Spleen (tissue), 11 donors: ENCODE measurements around the gene DCX. TPM values are rescaled to one million over a fixed set of nuclear protein-coding genes. Genes with fewer than 3 reads are reported as not detected.

Experiments used
- DNase-seq: peaks from one replicate; pipeline ENCODE4 v3.0.0-alpha.2; 2020
- H3K27ac ChIP-seq, 8 donors: fragments of 200-600 bp; sonication (generic) in 7 of 8; 1 replicate in 4 of 8; 2 replicates in 4 of 8; pipeline versions ENCODE4 v1.5.0 to v1.8.0; 2016 to 2021; ENCODE audit warnings: inconsistent platforms in 4 of 8, mild to moderate bottlenecking in 4 of 8, moderate library complexity in 1 of 8
- H3K27me3 ChIP-seq, 7 donors: fragments of 200-600 bp; sonication (generic) in 6 of 7; replicated peaks in 1 of 7; 1 replicate in 4 of 7; 2 replicates in 3 of 7; pipeline versions ENCODE4 v1.5.0 to v1.8.0; 2016 to 2021; ENCODE audit warnings: inconsistent platforms in 3 of 7, mild to moderate bottlenecking in 1 of 7
- H3K36me3 ChIP-seq, 6 donors: fragments of 200-600 bp; sonication (generic) in 5 of 6; 1 replicate in 4 of 6; 2 replicates in 2 of 6; pipeline versions ENCODE4 v1.5.0 to v1.8.0; 2016 to 2021; ENCODE audit warnings: inconsistent platforms in 2 of 6
- H3K4me1 ChIP-seq, 6 donors: fragments of 200-600 bp; sonication (generic) in 5 of 6; 1 replicate in 3 of 6; 2 replicates in 3 of 6; pipeline versions ENCODE4 v1.5.0 to v1.8.0; 2016 to 2021; ENCODE audit warnings: inconsistent platforms in 3 of 6
- H3K4me3 ChIP-seq, 8 donors: fragments of 200-600 bp; sonication (generic) in 7 of 8; 1 replicate in 4 of 8; 2 replicates in 4 of 8; pipeline versions ENCODE4 v1.5.0 to v1.8.0; 2016 to 2021; ENCODE audit warnings: inconsistent platforms in 4 of 8, mild to moderate bottlenecking in 4 of 8, moderate library complexity in 2 of 8
- H3K9me3 ChIP-seq, 8 donors: fragments of 200-600 bp; sonication (generic) in 7 of 8; 1 replicate in 4 of 8; 2 replicates in 4 of 8; pipeline versions ENCODE4 v1.5.0 to v1.8.0; 2016 to 2021; ENCODE audit warnings: inconsistent platforms in 4 of 8
- POLR2A ChIP-seq, 3 donors: fragments of 450-650 bp; IDR thresholded peaks; one replicate each; pipeline ENCODE4 v1.5.1; 2017; ENCODE audit warnings: antibody characterized with exemption in 3 of 3, mild to moderate bottlenecking in 1 of 3
- POLR2AphosphoS5 ChIP-seq, 3 donors: sonication (generic); formaldehyde crosslinking; IDR thresholded peaks; one replicate each; pipeline ENCODE4 v1.5.1; 2017; ENCODE audit warnings: antibody characterized with exemption in 3 of 3
- WGBS, 5 donors: extraction: QIAGEN DNeasy Blood & Tissue Kit in 3 of 5; methylation state at CpG; one replicate each; pipeline versions ENCODE4 v1.1.5 to v1.1.7; 2013 to 2018; 5-methylcytosine and 5-hydroxymethylcytosine counted together
- intact Hi-C: fragments of 100-400 bp; cut with DNase I; formaldehyde crosslinking; loops from one replicate; pipeline ENCODE4 v1.15.0; 2023; ENCODE audit warnings: low total_unique reads
- polyA plus RNA-seq, 3 donors: library from polyadenylated mRNA; stranded (reverse); fragments of 200-250 nt; gene quantifications; one replicate each; pipeline ENCODE4 v1.2.1, GENCODE V29; 2013
- total RNA-seq, 7 donors: library from RNA; depleted of rRNA in 3 of 7; stranded (reverse); fragments of >200 nt in 3 of 7; fragmentation: NEBNext Ultra II Directional in 4 of 7; extraction: Animal tissue kit (Norgen Biotek cat#: 25700) in 4 of 7; gene quantifications; one replicate each; pipeline versions ENCODE4 v1.1.0 to v1.2.1, GENCODE V29; 2016 to 2021
- TF ChIP-seq, protein P1 (sequence below), 11 experiments: fragments of 200-600 bp in 7 of 11; fragments of 450-650 bp in 4 of 11; sonication (generic) in 4 of 11; IDR thresholded peaks in 8 of 11; conservative IDR thresholded peaks in 3 of 11; 1 replicate in 7 of 11; 2 replicates in 4 of 11; pipeline versions ENCODE4 v1.4.0 to v1.8.0; 2016 to 2021; ENCODE audit warnings: antibody characterized with exemption in 11 of 11, inconsistent platforms in 4 of 11, mild to moderate bottlenecking in 1 of 11
- donor health status: healthy with polysubstance abuse.
- donor health status: DM: no; HTN: no; CAD: no; lungs with moderate emphysema.
- donor health status: DM: no; HTN: no; CAD: no.
- donor health status: Bipolar disorder and iron deficiency.
- donor health status: healthy.
- donor health status: DM: no; HTN: no; CAD: no.
- donor health status: DM: yes; HTN: yes; CAD: no.

The DCX gene
- total and polyA plus RNA-seq, 10 donors = 0.02 to 0.06 (median 0.02) TPM; not detected in 7

- H3K36me3 ChIP-seq = no peaks in the 10 kb centered on the region
Observed at GRCh38 chrX:111328858-111329257, 83.1 kb downstream of the DCX start.

DNA sequence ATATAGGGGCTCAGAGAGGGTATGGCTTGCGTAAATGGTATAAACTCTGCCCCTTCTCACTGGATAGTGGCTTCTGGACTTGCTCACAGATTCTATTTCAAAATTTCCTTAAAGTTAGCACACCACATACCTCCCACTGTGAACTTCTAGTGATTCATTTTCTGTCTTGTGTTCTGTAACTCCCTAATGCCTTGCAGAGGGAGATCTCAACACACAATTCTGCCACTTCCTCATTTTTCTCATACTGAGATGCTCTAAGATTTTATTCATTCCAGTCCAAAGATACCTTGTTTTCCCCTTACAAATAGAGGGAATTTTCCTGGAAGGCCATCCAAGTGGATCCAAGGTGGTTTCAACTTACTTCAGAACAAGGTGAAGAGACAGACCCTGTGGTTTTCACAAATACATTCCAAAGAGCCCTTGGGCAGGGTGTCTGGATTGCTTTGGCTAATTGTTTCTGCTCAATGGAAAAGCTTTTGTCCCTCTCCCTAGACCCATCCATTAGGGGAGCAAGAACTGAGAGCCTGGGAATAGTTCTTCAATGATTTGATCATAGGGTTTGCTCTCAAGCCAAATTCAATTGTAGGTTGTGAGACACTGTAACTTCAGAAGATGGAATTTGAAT, 89.6 kb downstream of the DCX start:
- Histone ChIP-seq H3K4me3 (no peak overlapping the region), H3K36me3 (no peaks in the 10 kb centered on the region), H3K27ac (no peak overlapping the region), H3K9me3 (no peaks in the 10 kb centered on the region), H3K27me3 (no peaks in the 10 kb centered on the region), H3K4me1 (no peaks in the 10 kb centered on the region)
- intact Hi-C loops = no loop called here
- TF ChIP-seq POLR2A (IDR thresholded peaks at IDR 0.05) (no peak), POLR2AphosphoS5 (IDR thresholded peaks at IDR 0.05) (no peak)
- TF ChIP-seq, protein P1, sequence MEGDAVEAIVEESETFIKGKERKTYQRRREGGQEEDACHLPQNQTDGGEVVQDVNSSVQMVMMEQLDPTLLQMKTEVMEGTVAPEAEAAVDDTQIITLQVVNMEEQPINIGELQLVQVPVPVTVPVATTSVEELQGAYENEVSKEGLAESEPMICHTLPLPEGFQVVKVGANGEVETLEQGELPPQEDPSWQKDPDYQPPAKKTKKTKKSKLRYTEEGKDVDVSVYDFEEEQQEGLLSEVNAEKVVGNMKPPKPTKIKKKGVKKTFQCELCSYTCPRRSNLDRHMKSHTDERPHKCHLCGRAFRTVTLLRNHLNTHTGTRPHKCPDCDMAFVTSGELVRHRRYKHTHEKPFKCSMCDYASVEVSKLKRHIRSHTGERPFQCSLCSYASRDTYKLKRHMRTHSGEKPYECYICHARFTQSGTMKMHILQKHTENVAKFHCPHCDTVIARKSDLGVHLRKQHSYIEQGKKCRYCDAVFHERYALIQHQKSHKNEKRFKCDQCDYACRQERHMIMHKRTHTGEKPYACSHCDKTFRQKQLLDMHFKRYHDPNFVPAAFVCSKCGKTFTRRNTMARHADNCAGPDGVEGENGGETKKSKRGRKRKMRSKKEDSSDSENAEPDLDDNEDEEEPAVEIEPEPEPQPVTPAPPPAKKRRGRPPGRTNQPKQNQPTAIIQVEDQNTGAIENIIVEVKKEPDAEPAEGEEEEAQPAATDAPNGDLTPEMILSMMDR (IDR thresholded peaks at IDR 0.05 in 8 of 11, conservative IDR thresholded peaks at IDR 0.05 in 3 of 11) = no peak
- 57 to 87% (median 77%) methylated on average over 1 of the region's 1 CpG for WGBS, 5 donors
- DNase-seq = no peak

More at GRCh38 chrX:111328858-111329257, 83.1 kb downstream of the DCX start:
- Histone ChIP-seq H3K4me1 (no peaks in the 10 kb centered on the region), H3K27me3 (peaks cover 0 to 7% (median 0%) of the 10 kb centered on the region in 7 donors), H3K27ac (no peak overlapping the region), H3K9me3 (no peaks in the 10 kb centered on the region), H3K4me3 (no peak overlapping the region)
- TF ChIP-seq POLR2A (IDR thresholded peaks at IDR 0.05) (no peak), POLR2AphosphoS5 (IDR thresholded peaks at IDR 0.05) (no peak)
- TF ChIP-seq, protein P1 (IDR thresholded peaks at IDR 0.05 in 8 of 11, conservative IDR thresholded peaks at IDR 0.05 in 3 of 11) = no peak
- DNase-seq = no peak
- intact Hi-C loops = no loop called here

GRCh38 chrX:111319451-111319850, 92.5 kb downstream of the DCX start:
- DNase-seq = no peak
- WGBS, 5 donors = 56 to 67% (median 64%) methylated on average over 4 of the region's 4 CpGs
- H3K4me1 ChIP-seq = no peaks in the 10 kb centered on the region
- no peaks in the 10 kb centered on the region for H3K27me3 ChIP-seq
- intact Hi-C loops = no loop called here
- no peak overlapping the region for H3K4me3 ChIP-seq
- no peaks in the 10 kb centered on the region for H3K9me3 ChIP-seq
- no peak for TF ChIP-seq POLR2A (IDR thresholded peaks at IDR 0.05)
- TF ChIP-seq, protein P1 (IDR thresholded peaks at IDR 0.05 in 8 of 11, conservative IDR thresholded peaks at IDR 0.05 in 3 of 11) = no peak
- no peak overlapping the region for H3K27ac ChIP-seq
- H3K36me3 ChIP-seq = no peaks in the 10 kb centered on the region

DNA sequence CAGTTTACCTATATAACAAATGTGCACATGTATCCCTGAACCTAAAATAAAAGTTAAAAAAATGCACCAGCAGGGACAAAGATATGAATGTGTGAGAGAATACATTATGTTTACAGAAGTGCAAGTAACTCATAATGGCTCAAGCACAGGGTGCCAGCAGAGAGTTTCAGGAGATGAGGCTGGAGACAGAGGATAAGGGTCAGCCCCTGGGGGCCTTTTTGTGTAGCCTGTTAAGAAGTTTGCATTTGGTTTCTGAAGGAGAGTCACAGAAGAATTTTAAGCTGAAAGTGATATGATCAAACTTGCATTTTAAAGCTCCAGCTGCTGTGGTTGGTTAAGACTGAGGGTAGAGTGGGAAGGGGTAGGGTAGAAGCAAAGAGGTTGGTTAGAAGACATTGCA, 93.1 kb downstream of the DCX start:
- no peaks in the 10 kb centered on the region for H3K36me3 ChIP-seq
- no peak overlapping the region for H3K4me3 ChIP-seq
- no peak for TF ChIP-seq POLR2AphosphoS5 (IDR thresholded peaks at IDR 0.05)
- no peak for TF ChIP-seq POLR2A (IDR thresholded peaks at IDR 0.05)
- TF ChIP-seq, protein P1 (IDR thresholded peaks at IDR 0.05 in 8 of 11, conservative IDR thresholded peaks at IDR 0.05 in 3 of 11) = no peak
- no peaks in the 10 kb centered on the region for H3K4me1 ChIP-seq
- no peaks in the 10 kb centered on the region for H3K9me3 ChIP-seq
- intact Hi-C loops = no loop called here
- no peak for DNase-seq
- no peaks in the 10 kb centered on the region for H3K27me3 ChIP-seq
- no peak overlapping the region for H3K27ac ChIP-seq
